Nucleus accumbens (tissue), 56 donors: ENCODE measurements around the gene LSM14A.
"Not testable (repeated sequence)": the region's sequence is repeated elsewhere in the genome, so short reads cannot be mapped to it uniquely, and the experiment has no call there.

Experiments used
- DNase-seq, 56 donors: peaks; one replicate each; lab custom pipeline; 2025; lab: John Stamatoyannopoulos, UW

Gene LSM14A

GRCh38 chr19:34253167-34253566 is 80.9 kb downstream of the LSM14A start:
- not testable (repeated sequence) for DNase-seq

- not testable (repeated sequence) for DNase-seq
These were observed 81.4 kb downstream of the LSM14A start for GRCh38 chr19:34253681-34254045.

GRCh38 chr19:34254046-34254697 is 81.9 kb downstream of the LSM14A start, which contains the start of gene GARRE1:
TSS of gene GARRE1 (plus strand) at chr19:34254554. CDS start at chr19:34300474, 45,920 bp downstream.
- peak in 54 of 56 donors; percentile 6 to 92 (median 69) for DNase-seq

DNA sequence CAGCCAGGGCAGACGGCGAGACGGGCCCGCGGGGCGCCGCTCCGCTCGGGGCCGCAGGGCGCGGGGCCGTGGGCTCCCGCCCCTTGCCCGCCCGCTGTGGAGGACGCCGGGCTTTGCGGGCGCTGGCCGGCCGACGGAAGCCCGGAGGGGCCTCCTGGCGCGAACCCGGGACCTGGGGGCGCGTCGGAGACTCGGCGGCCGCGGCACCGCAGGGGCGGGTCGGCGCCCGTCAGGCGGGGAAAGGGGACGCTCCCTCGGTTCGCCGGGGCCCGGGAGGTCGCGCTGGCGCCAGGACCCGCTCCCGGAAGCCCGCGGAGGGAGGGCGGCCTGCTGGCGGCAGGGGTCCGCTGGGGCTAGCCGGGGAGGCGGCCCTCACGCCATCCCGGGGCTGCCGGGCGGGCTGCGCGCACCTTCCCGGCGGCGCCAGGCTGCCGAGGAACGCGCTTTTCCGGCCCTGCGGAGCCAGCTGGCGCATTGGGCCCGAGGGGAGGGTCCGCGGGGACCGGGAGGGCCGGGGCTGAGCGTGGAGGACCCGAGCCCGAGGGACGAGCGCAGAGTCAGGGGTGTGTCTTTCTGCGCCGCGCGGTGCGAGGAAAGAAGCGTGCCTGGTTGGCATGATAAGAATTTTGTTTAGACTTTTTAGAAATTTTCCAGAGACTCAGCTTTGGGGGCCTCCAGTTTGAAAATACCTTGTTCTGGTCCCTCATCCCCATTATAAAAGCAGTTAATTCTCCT is 82.6 kb downstream of the LSM14A start:
- DNase-seq: peak in 12 of 56 donors; percentile 11 to 75 (median 44)

DNA sequence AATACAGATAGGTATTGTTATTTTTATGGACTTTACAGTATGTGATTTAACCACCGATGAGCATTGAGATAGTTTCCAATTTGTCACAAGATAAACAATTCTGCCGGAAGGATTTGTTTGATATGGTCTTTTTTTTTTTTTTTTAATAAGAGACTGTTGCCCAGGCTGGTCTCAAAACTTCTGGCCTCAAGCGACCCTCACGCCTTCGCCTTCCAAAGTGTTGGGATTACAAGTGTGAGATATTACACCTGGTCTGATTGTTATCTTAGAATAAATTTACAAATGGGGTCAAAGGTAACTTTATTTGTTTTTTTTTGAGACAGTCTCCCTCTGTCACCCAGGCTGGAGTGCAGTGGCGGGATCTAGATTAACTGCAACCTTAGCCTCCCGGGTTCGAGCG is 83.2 kb downstream of the LSM14A start:
- DNase-seq: no peak

DNA sequence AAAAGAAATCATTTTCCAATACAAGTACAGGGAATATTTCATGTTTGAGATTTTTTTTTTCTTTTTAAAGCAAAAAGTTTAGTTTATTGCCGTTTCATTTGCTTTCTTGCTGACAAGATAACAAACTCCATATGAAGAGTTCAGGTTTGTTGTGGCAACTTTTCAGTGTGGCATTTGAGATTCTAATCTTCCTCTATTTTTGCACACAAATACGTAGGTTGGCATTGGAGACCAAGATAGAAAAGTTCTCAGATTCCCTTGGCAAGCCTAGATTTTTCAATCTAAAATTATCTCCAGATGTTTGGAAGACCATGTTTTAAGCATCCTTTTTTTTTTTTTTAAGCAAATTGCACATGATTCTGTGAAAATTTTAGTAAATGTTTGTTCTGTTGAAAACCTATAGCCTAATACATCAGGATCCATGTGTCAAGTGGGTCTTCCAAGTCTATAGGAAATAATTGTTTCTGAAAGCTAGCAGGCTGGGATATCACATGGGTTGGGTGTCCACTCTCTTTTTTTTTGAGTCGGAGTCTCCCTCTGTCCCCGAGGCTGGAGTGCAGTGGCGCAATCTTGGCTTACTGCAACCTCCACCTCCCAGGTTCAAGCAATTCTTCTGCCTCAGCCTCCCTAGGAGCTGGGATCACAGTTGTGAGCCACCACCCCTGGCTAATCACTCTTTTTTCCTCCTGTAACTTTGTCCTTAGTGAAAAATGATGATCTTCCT is 84.7 kb downstream of the LSM14A start:
- no peak for DNase-seq

- DNase-seq: no peak
These were observed 85.2 kb downstream of the LSM14A start for GRCh38 chr19:34257559-34257924.

- DNase-seq: no peak
These were observed 87.2 kb downstream of the LSM14A start for GRCh38 chr19:34259367-34260095.

- no peak for DNase-seq
These were observed 88.5 kb downstream of the LSM14A start for GRCh38 chr19:34260771-34261173.

DNA sequence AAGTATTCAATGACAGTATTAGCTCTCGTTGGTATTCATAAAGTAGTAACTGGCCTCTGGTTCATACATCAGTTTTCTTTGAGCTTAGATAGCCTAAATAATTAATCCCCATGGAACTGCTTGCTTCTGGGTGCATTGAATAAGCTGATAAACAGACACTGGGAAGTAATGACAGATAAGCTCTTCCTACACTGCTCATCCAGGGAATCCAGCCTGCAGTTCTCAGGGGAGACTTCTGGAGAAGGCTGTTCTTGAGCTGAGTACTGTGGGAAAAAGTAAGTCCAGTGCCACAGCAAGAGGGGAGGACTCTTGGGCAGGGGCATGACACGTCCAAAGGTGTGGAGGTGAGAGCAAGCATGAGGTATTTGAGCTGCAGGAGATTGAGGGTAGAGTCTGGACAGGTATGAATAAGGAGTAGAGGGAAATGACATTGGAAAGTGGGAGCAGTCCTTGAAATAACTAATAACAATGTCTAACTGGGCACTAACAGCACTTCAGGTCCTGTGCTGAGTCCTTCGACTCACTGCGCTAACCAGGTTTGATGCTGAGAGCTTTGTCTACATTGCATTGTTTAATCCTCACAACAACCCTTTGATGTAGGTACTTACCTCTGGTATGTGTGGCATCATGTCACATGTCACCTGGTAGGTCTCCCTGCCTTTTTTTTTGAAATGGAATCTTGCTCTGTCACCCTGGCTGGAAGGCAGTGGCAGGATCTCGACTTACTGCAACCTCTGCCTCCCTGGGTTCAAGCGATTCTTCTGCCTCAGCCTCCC is 89.2 kb downstream of the LSM14A start:
- DNase-seq: no peak

GRCh38 chr19:34263745-34264237 is 91.5 kb downstream of the LSM14A start:
- DNase-seq: no peak

DNA sequence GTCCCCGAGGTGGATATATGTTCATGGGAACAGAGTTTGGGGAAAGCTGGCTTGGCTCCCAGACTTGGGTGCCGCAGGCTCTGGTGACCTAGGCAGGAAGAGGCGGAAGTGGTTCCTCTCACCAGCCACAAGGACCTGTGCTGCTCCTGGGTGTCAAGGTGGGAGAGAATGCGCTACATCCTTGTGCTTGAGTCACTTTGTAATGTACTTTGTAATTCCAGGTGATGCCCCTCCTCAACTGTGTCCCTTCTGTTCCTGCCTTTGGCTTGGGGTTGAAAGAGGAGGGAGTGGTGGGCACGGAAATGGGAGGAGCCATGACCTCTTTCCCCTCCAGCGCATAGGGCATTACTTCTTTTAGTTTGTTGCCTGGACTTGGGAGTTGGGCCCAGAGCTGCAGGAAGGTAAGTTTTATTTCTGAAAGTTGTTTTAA is 92.9 kb downstream of the LSM14A start:
- no peak for DNase-seq

DNA sequence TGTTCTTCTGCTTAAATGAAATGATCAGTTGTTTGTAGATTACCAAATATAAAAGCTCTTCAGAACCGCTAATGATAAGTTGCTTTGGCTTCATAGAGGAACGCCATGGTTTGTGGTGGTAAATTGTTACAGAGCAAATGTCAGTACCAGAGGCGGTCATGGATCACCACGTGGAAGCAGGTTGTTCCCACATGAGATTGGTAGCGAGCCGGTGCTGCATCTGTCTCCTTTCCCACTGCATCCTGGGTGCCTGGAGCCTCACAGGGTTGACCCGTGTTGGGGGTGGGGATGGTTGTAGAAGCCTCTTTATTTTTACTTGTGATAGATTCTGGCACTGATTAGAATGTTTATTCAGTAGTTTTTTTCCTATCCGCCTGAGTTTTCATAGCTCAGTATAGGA is 96.8 kb downstream of the LSM14A start:
- DNase-seq: no peak

DNA sequence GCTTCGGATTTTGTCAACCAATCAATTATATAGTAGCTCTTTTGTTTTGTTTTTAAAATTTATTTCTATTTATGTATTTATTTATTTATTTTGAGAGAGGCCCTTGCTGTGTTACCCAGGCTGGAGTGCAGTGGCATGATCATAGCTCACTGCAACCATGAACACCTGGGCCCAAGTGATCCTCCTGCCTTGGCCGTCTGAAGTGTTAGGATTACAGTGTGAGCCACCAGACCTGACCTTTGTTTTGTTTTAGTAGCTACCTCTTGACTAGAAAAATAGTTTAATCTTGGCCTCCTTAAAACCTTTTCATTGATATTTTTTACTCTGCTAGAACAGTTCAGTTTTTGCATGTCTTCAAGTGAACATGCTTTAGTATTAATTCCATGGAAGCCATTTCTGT is 97.2 kb downstream of the LSM14A start:
- no peak for DNase-seq

DNA sequence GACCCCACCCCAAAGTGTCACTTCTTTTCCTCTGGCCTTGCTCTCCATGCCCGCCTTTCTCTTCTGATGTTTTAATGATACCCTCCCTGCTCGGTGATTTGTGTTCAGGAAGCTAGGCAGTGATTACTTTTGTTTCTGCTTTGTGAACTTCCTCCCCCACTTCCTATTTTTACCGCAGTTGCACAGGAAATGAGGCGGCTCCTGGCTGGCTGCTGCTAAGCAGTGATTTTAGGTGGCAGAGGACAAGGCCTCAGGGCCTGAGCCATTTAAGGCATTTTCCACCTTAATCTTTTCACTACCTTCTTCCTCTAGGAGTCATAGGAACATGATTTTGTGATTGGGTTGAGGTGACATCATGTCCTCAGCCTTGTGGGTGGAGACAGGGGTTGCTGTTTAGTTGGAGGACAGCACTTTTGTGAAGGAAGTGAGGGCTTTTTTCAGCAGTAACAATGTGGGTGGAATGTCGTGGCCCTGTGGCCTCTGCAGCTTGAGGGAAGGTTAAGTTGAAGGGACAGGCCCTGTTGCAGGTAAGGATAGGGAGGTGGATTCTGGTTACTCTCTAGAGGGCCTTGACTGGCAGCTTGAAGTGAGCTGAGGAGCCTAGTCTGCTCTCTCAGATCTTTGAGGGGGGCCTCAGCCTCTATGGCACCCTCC is 97.8 kb downstream of the LSM14A start:
- DNase-seq: peak in 21 of 56 donors; percentile 1 to 46 (median 20)

- DNase-seq: no peak
These were observed 100.8 kb downstream of the LSM14A start for GRCh38 chr19:34273121-34273520.

GRCh38 chr19:34274284-34274826 is 102.1 kb downstream of the LSM14A start:
- no peak for DNase-seq

GRCh38 chr19:34274827-34275625 is 102.7 kb downstream of the LSM14A start:
- no peak for DNase-seq
